ENCODE data around the gene TTLL11.

DNA sequence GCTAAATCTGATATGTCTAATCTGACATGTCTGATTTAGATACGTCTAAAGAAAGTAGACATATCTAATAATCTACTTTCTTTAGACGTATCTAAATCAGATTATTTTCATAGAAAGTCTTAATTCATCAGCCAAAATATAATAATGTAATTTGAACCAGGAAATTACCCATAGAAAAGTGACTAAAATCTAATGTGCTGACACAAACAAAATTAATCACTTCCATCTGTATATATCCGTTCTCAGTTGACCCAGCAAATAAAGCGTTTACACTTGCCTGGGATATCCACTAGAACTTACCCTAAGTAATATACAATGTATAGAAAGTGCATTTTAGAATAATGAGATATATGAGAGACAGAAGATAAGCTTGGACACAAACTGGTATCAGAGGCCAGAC is 56.7 kb downstream of the TTLL11 start:
- TF ChIP-seq POLR2A (IDR thresholded peaks at IDR 0.05; ENCODE audit: low read length) (no peak), GATA1 (IDR thresholded peaks at IDR 0.05; ENCODE audit: low read depth, low read length) (no peak)
